ENCODE measurements around the gene DHRS13.
"Not testable (repeated sequence)": the region's sequence is repeated elsewhere in the genome, so short reads cannot be mapped to it uniquely, and the experiment has no call there.

- TF ChIP-seq EZH2 (IDR thresholded peaks at IDR 0.05; ENCODE audit: low read length, unreplicated experiment); EZH2phosphoT487 (IDR thresholded peaks at IDR 0.05; ENCODE audit: borderline replicate concordance, low read length): not testable (repeated sequence)
These were observed 31.6 kb upstream of the DHRS13 start for GRCh38 chr17:28934508-28934907.
